PC-9 (cell line): ENCODE measurements around the gene GALNT1. TPM values are rescaled to one million over a fixed set of nuclear protein-coding genes. Genes with fewer than 3 reads are reported as not detected.

ENCODE experiments used
- BruUV-seq: library from RNA; stranded (reverse); fragments of 400-500 nt; replicated peaks from 2 replicates; lab custom pipeline; 2021; lab: Mats Ljungman, UMichigan
- CTCF ChIA-PET: fragments of 300-600 bp; sonication (Branson Sonifier 250); formaldehyde crosslinking; loops from one replicate; lab custom pipeline; 2022; ENCODE audit warnings: antibody characterized with exemption; lab: Charles Lee
- POLR2A ChIA-PET: fragments of 300-600 bp; sonication (Branson Sonifier 250); formaldehyde crosslinking; loops from one replicate; lab custom pipeline; 2022; ENCODE audit warnings: antibody characterized with exemption; ENCODE audit not compliant: unreplicated experiment; lab: Charles Lee
- DNase-seq, 2 experiments: peaks; one replicate each; pipeline versions ENCODE4 v3.0.0 to v3.0.0-alpha.2; 2015 to 2022; ENCODE audit warnings: mixed read lengths in 1 of 2
- H2AFZ ChIP-seq: fragments of 200-600 bp; sonication (generic); 2 replicates; pipeline ENCODE4 v1.8.1; 2017; ENCODE audit warnings: antibody characterized with exemption
- H3F3A ChIP-seq: fragments of 200-600 bp; sonication (generic); 2 replicates; pipeline ENCODE4 v1.8.1; 2017; ENCODE audit warnings: antibody characterized with exemption, mild to moderate bottlenecking, low read depth; ENCODE audit not compliant: insufficient read depth
- H3K27ac ChIP-seq: fragments of 200-600 bp; sonication (generic); 2 replicates; pipeline ENCODE4 v1.6.1; 2016; ENCODE audit warnings: mixed run types
- H3K27me3 ChIP-seq: fragments of 200-600 bp; sonication (generic); 2 replicates; pipeline ENCODE4 v1.6.1; 2016; ENCODE audit warnings: low read depth, mixed run types; ENCODE audit not compliant: insufficient read depth
- H3K36me3 ChIP-seq: fragments of 200-600 bp; sonication (generic); 2 replicates; pipeline ENCODE4 v1.6.1; 2016; ENCODE audit warnings: low read depth, mixed run types
- H3K4me1 ChIP-seq: fragments of 200-600 bp; sonication (generic); replicated peaks from 2 replicates; pipeline ENCODE4 v1.6.1; 2016; ENCODE audit warnings: mixed run types; ENCODE audit not compliant: insufficient read depth
- H3K4me2 ChIP-seq: fragments of 200-600 bp; sonication (generic); 2 replicates; pipeline ENCODE4 v1.6.1; 2017; ENCODE audit warnings: mixed run types
- H3K4me3 ChIP-seq: fragments of 200-600 bp; sonication (generic); 2 replicates; pipeline ENCODE4 v1.6.1; 2016; ENCODE audit warnings: mixed run types
- H3K79me2 ChIP-seq: fragments of 200-600 bp; sonication (generic); 2 replicates; pipeline ENCODE4 v1.6.1; 2017; ENCODE audit warnings: low read depth, mixed run types
- H3K9me2 ChIP-seq: fragments of 200-600 bp; sonication (generic); 2 replicates; pipeline ENCODE4 v1.8.1; 2017; ENCODE audit warnings: mild to moderate bottlenecking; ENCODE audit not compliant: insufficient read depth
- H3K9me3 ChIP-seq: fragments of 200-600 bp; sonication (generic); 2 replicates; pipeline ENCODE4 v1.8.1; 2016; ENCODE audit warnings: low read depth; ENCODE audit not compliant: insufficient read depth
- H4K20me1 ChIP-seq: fragments of 200-600 bp; sonication (generic); 2 replicates; pipeline ENCODE4 v1.8.1; 2017; ENCODE audit not compliant: insufficient read depth
- CTCF ChIP-seq: fragments of 200-600 bp; sonication (generic); conservative IDR thresholded peaks from 2 replicates; pipeline ENCODE4 v1.6.1; 2017; ENCODE audit warnings: mixed run types, antibody characterized with exemption, mild to moderate bottlenecking, moderate library complexity
- EZH2 ChIP-seq: fragments of 200-600 bp; sonication (generic); IDR thresholded peaks from 2 replicates; pipeline ENCODE4 v1.8.0; 2017; ENCODE audit warnings: antibody characterized with exemption, low read depth
- intact Hi-C: fragments of 100-400 bp; cut with micrococcal nuclease; formaldehyde crosslinking; loops from one replicate; pipeline ENCODE4 v1.10.0; 2022; ENCODE audit not compliant: unreplicated experiment
- total RNA-seq: library from RNA; stranded (reverse); gene quantifications from 2 replicates; pipeline ENCODE4 v1.2.3, GENCODE V29; 2021

The GALNT1 gene
- total RNA-seq, 1 experiment from 2014 or later = 88.9 TPM

GRCh38 chr18:35619941-35620340, 38.4 kb downstream of the GALNT1 start:
- H3K4me2 ChIP-seq = no peak overlapping the region
- no TSS peak for BruUV-seq
- intact Hi-C loops = loop anchor here (5.0 kb wide), 1 partner anchor 213 kb away; no protein-coding TSS in a partner anchor
- H3K9me3 ChIP-seq = no peaks in the 10 kb centered on the region
- no peaks in the 10 kb centered on the region for H3F3A ChIP-seq
- ChIA-PET POLR2A (no interaction called here), CTCF (no interaction called here)
- TF ChIP-seq CTCF (no peak), EZH2 (no peak)
- H3K9me2 ChIP-seq = no peaks in the 10 kb centered on the region
- no peak for DNase-seq
- H3K36me3 ChIP-seq = no peaks in the 10 kb centered on the region
- no peaks in the 10 kb centered on the region for H3K27me3 ChIP-seq
- no peak overlapping the region for H3K27ac ChIP-seq
- no peaks in the 10 kb centered on the region for H4K20me1 ChIP-seq
- no peak overlapping the region for H3K4me3 ChIP-seq
- peaks cover 21% of the 10 kb centered on the region; the same call in 1 of the 2 replicates for H3K79me2 ChIP-seq
- 0 out of 2 replicates have a peak, but pooled peaks cover 10% of the 10 kb centered on the region for H3K4me1 ChIP-seq
- no peak overlapping the region for H2AFZ ChIP-seq

GRCh38 chr18:35620765-35621164, 39.2 kb downstream of the GALNT1 start:
- CTCF ChIA-PET = interaction anchor here (0.7 kb wide), 1 partner anchor 339 kb away, joined by 5 read pairs; no protein-coding TSS in a partner anchor
- peaks cover 21% of the 10 kb centered on the region; the same call in 1 of the 2 replicates for H3K79me2 ChIP-seq
- BruUV-seq = no TSS peak

GRCh38 chr18:35623255-35623654, 41.7 kb downstream of the GALNT1 start:
- Histone ChIP-seq H3K4me3 (no peak overlapping the region), H3K4me1 (no peaks in the 10 kb centered on the region), H3K4me2 (no peak overlapping the region), H3K27me3 (no peaks in the 10 kb centered on the region), H4K20me1 (no peaks in the 10 kb centered on the region), H3K9me3 (no peaks in the 10 kb centered on the region), H3K9me2 (no peaks in the 10 kb centered on the region), H3K36me3 (no peaks in the 10 kb centered on the region; the same call in 1 of the 2 replicates), H3F3A (no peaks in the 10 kb centered on the region), H3K27ac (no peak overlapping the region), H3K79me2 (peaks cover 15% of the 10 kb centered on the region; the same call in 1 of the 2 replicates), H2AFZ (no peak overlapping the region)
- BruUV-seq = no TSS peak
- POLR2A ChIA-PET = no interaction called here
- intact Hi-C loops = no loop called here
- DNase-seq = no peak
- no peak for TF ChIP-seq CTCF
- TF ChIP-seq EZH2 = no peak
- CTCF ChIA-PET = no interaction called here

More at GRCh38 chr18:35620765-35621164, 39.2 kb downstream of the GALNT1 start:
- H4K20me1 ChIP-seq = no peaks in the 10 kb centered on the region
- no peaks in the 10 kb centered on the region for H3K9me2 ChIP-seq
- no peaks in the 10 kb centered on the region for H3K27me3 ChIP-seq
- no peak overlapping the region for H2AFZ ChIP-seq
- H3K9me3 ChIP-seq = no peaks in the 10 kb centered on the region
- H3K36me3 ChIP-seq = no peaks in the 10 kb centered on the region
- H3K4me2 ChIP-seq = no peak overlapping the region
- H3K27ac ChIP-seq = no peak overlapping the region
- TF ChIP-seq CTCF (no peak), EZH2 (no peak)
- POLR2A ChIA-PET = no interaction called here
- 0 out of 2 replicates have a peak, but pooled peaks cover 8% of the 10 kb centered on the region for H3K4me1 ChIP-seq
- intact Hi-C loops = no loop called here
- H3K4me3 ChIP-seq = no peak overlapping the region
- no peaks in the 10 kb centered on the region for H3F3A ChIP-seq
- no peak for DNase-seq
